Trophoblast cell (in vitro differentiated cells and primary cell): ENCODE data around the gene MEF2D.

Source experiments
- DNase-seq, 2 donors: peaks; one replicate each; pipeline ENCODE4 v3.0.0-alpha.2; 2016
- H2AFZ ChIP-seq: 2 replicates; pipeline ENCODE4 v1.6.1; 2013; ENCODE audit warnings: low read length, moderate library complexity, mild to moderate bottlenecking; ENCODE audit not compliant: insufficient read depth, poor library complexity
- H2AK5ac ChIP-seq: 2 replicates; pipeline ENCODE4 v1.6.1; 2013; ENCODE audit warnings: mild to moderate bottlenecking, low read length
- H2BK120ac ChIP-seq: 2 replicates; pipeline ENCODE4 v1.6.1; 2013; ENCODE audit warnings: low read length, mild to moderate bottlenecking, moderate library complexity; ENCODE audit not compliant: insufficient read depth, poor library complexity
- H2BK12ac ChIP-seq: 2 replicates; pipeline ENCODE4 v1.6.1; 2013; ENCODE audit warnings: mild to moderate bottlenecking, low read length, moderate library complexity
- H2BK5ac ChIP-seq: 2 replicates; pipeline ENCODE4 v1.6.1; 2013; ENCODE audit warnings: low read length, low read depth, moderate library complexity, mild to moderate bottlenecking; ENCODE audit not compliant: poor library complexity
- H3K14ac ChIP-seq: 2 replicates; pipeline ENCODE4 v1.6.1; 2013; ENCODE audit warnings: mild to moderate bottlenecking, low read length
- H3K18ac ChIP-seq: 2 replicates; pipeline ENCODE4 v1.6.1; 2013; ENCODE audit warnings: mild to moderate bottlenecking, low read length
- H3K23ac ChIP-seq: 2 replicates; pipeline ENCODE4 v1.6.1; 2013; ENCODE audit warnings: low read length
- H3K27ac ChIP-seq: 2 replicates; pipeline ENCODE4 v1.5.1; 2013; ENCODE audit warnings: low read depth, mild to moderate bottlenecking, inconsistent platforms, low read length, moderate library complexity
- H3K27me3 ChIP-seq: 2 replicates; pipeline ENCODE4 v1.6.1; 2013; ENCODE audit warnings: inconsistent platforms, mild to moderate bottlenecking, low read length, moderate library complexity; ENCODE audit not compliant: insufficient read depth
- H3K36me3 ChIP-seq, 2 experiments: 1 replicate in 1 of 2; 2 replicates in 1 of 2; pipeline ENCODE4 v1.6.1; 2013; ENCODE audit warnings: low read length in 2 of 2, mild to moderate bottlenecking in 2 of 2, moderate library complexity in 1 of 2; ENCODE audit not compliant: insufficient read depth in 2 of 2, control insufficient read depth in 1 of 2
- H3K4ac ChIP-seq: 2 replicates; pipeline ENCODE4 v1.6.1; 2013; ENCODE audit warnings: low read depth, mild to moderate bottlenecking, low read length, moderate library complexity
- H3K4me1 ChIP-seq, 2 experiments: 1 replicate in 1 of 2; 2 replicates in 1 of 2; pipeline ENCODE4 v1.6.1; 2013; ENCODE audit warnings: low read length in 2 of 2, mild to moderate bottlenecking in 2 of 2, moderate library complexity in 1 of 2; ENCODE audit not compliant: insufficient read depth in 2 of 2, control insufficient read depth in 1 of 2
- H3K4me2 ChIP-seq: 2 replicates; pipeline ENCODE4 v1.6.1; 2013; ENCODE audit warnings: inconsistent platforms, mild to moderate bottlenecking, low read length, moderate library complexity
- H3K4me3 ChIP-seq: 2 replicates; pipeline ENCODE4 v1.5.1; 2013; ENCODE audit warnings: mild to moderate bottlenecking, low read depth, low read length, inconsistent platforms
- H3K79me1 ChIP-seq: one replicate; pipeline ENCODE4 v1.6.1; 2013; ENCODE audit warnings: low read length
- H3K79me2 ChIP-seq: 2 replicates; pipeline ENCODE4 v1.6.1; 2013; ENCODE audit warnings: low read length, mild to moderate bottlenecking; ENCODE audit not compliant: control insufficient read depth, insufficient read depth, poor library complexity
- H3K9ac ChIP-seq: 2 replicates; pipeline ENCODE4 v1.6.1; 2013; ENCODE audit warnings: mild to moderate bottlenecking, low read length
- H3K9me3 ChIP-seq: 2 replicates; pipeline ENCODE4 v1.6.1; 2013; ENCODE audit warnings: low read depth, mild to moderate bottlenecking, control low read depth, inconsistent platforms, low read length; ENCODE audit not compliant: insufficient read depth
- H4K12ac ChIP-seq: 2 replicates; pipeline ENCODE4 v1.6.1; 2013; ENCODE audit warnings: low read depth, mild to moderate bottlenecking, low read length, moderate library complexity
- H4K8ac ChIP-seq: 2 replicates; pipeline ENCODE4 v1.6.1; 2013; ENCODE audit warnings: low read depth, mild to moderate bottlenecking, low read length, moderate library complexity
- H4K91ac ChIP-seq: one replicate; pipeline ENCODE4 v1.6.1; 2013; ENCODE audit warnings: low read depth, mild to moderate bottlenecking, low read length, moderate library complexity
- WGBS: extraction: QIAGEN DNeasy Blood & Tissue Kit; methylation state at CpG from one replicate; pipeline ENCODE4 v1.1.7; 2013; ENCODE audit warnings: missing lambda C conversion rate; ENCODE audit not compliant: insufficient read length, insufficient coverage; ENCODE audit errors: extremely low coverage; 5-methylcytosine and 5-hydroxymethylcytosine counted together

The MEF2D gene

GRCh38 chr1:156461781-156462647 lies 38.6 kb downstream of the MEF2D start:
- Histone ChIP-seq H3K4me2 (no peak overlapping the region), H2AK5ac (no peak overlapping the region), H3K23ac (no peak overlapping the region), H2BK12ac (no peak overlapping the region), H4K8ac (no peak overlapping the region), H3K79me1 (peaks cover under 1% of the 10 kb centered on the region), H2BK120ac (no peak overlapping the region), H4K91ac (no peak overlapping the region), H3K36me3 (peaks cover 12 to 15% of the 10 kb centered on the region in 2 experiments), H2AFZ (no peak overlapping the region), H3K4me1 (peaks cover 3 to 4% of the 10 kb centered on the region in 2 experiments), H3K79me2 (no peaks in the 10 kb centered on the region), H3K27ac (no peak overlapping the region), H3K27me3 (no peaks in the 10 kb centered on the region), H4K12ac (no peak overlapping the region), H3K9me3 (peaks cover 2% of the 10 kb centered on the region), H3K14ac (no peak overlapping the region), H2BK5ac (no peak overlapping the region), H3K9ac (no peak overlapping the region), H3K18ac (no peak overlapping the region), H3K4me3 (no peak overlapping the region), H3K4ac (no peak overlapping the region)
- no CpG with 5 or more reads among the region's 17 CpGs for WGBS
- DNase-seq = peak; percentile 22 to 47

- Histone ChIP-seq H4K91ac (no peak overlapping the region), H4K8ac (no peak overlapping the region), H2AFZ (no peak overlapping the region), H2AK5ac (no peak overlapping the region), H3K4me2 (no peak overlapping the region), H4K12ac (no peak overlapping the region), H2BK5ac (no peak overlapping the region), H3K4me1 (peaks cover 3 to 4% of the 10 kb centered on the region in 2 experiments), H3K18ac (no peak overlapping the region), H3K4ac (no peak overlapping the region), H2BK120ac (no peak overlapping the region), H3K4me3 (no peak overlapping the region), H3K14ac (no peak overlapping the region), H3K27me3 (no peaks in the 10 kb centered on the region), H3K9ac (no peak overlapping the region), H3K79me2 (peaks cover 4% of the 10 kb centered on the region), H3K36me3 (peaks cover 7 to 9% of the 10 kb centered on the region in 2 experiments), H3K27ac (no peak overlapping the region), H2BK12ac (no peak overlapping the region), H3K9me3 (no peaks in the 10 kb centered on the region), H3K79me1 (peaks cover 5% of the 10 kb centered on the region), H3K23ac (no peak overlapping the region)
- WGBS = no CpG with 5 or more reads among the region's 4 CpGs
- DNase-seq = no peak
These were observed 39.5 kb downstream of the MEF2D start for GRCh38 chr1:156461109-156461508.

- no peak overlapping the region for H3K4me3 ChIP-seq
- H4K12ac ChIP-seq = no peak overlapping the region
- no peaks in the 10 kb centered on the region for H3K9me3 ChIP-seq
- H2BK12ac ChIP-seq = no peak overlapping the region
- no peak overlapping the region for H3K4ac ChIP-seq
- H3K9ac ChIP-seq = no peak overlapping the region
- H3K36me3 ChIP-seq = peaks cover 7 to 8% of the 10 kb centered on the region in 2 experiments
- H3K27me3 ChIP-seq = no peaks in the 10 kb centered on the region
- H3K79me2 ChIP-seq = peaks cover 4% of the 10 kb centered on the region
- H3K23ac ChIP-seq = no peak overlapping the region
- H2AFZ ChIP-seq = no peak overlapping the region
- H2BK120ac ChIP-seq = no peak overlapping the region
- H3K79me1 ChIP-seq = peaks cover 5% of the 10 kb centered on the region
- H3K27ac ChIP-seq = no peak overlapping the region
- H2BK5ac ChIP-seq = no peak overlapping the region
- no peak overlapping the region for H3K14ac ChIP-seq
- WGBS = no CpG with 5 or more reads among the region's 1 CpG
- H4K8ac ChIP-seq = no peak overlapping the region
- H3K4me1 ChIP-seq = peaks cover 3 to 4% of the 10 kb centered on the region in 2 experiments
- H2AK5ac ChIP-seq = no peak overlapping the region
- no peak overlapping the region for H4K91ac ChIP-seq
- no peak overlapping the region for H3K18ac ChIP-seq
- no peak overlapping the region for H3K4me2 ChIP-seq
- DNase-seq = no peak
These were observed 40.0 kb downstream of the MEF2D start for GRCh38 chr1:156460525-156460924.

- Histone ChIP-seq H3K4me2 (no peak overlapping the region), H2AK5ac (no peak overlapping the region), H3K18ac (no peak overlapping the region), H2BK120ac (no peak overlapping the region), H2BK5ac (no peak overlapping the region), H2BK12ac (no peak overlapping the region), H3K9me3 (no peaks in the 10 kb centered on the region), H3K14ac (no peak overlapping the region), H3K27ac (no peak overlapping the region), H3K4me3 (no peak overlapping the region), H3K27me3 (no peaks in the 10 kb centered on the region), H3K9ac (no peak overlapping the region), H3K79me1 (peaks cover 5% of the 10 kb centered on the region), H4K12ac (no peak overlapping the region), H3K36me3 (no peaks in the 10 kb centered on the region), H3K4me1 (no peaks in the 10 kb centered on the region), H3K79me2 (peaks cover 4% of the 10 kb centered on the region), H3K23ac (no peak overlapping the region), H4K8ac (no peak overlapping the region), H4K91ac (no peak overlapping the region), H3K4ac (no peak overlapping the region), H2AFZ (no peak overlapping the region)
- WGBS = no CpG with 5 or more reads among the region's 3 CpGs
- DNase-seq = peak; percentile 14 to 31
These were observed 42.4 kb downstream of the MEF2D start for GRCh38 chr1:156458181-156458503.
